Activated CD8-positive, alpha-beta memory T cell treated with anti-CD3 and anti-CD28 coated beads, Interleukin-2, amount 10 ng/mL, durations not matched to agents 7 days and 5 days (primary cell): ENCODE results near the gene PRSS1. TPM values are rescaled to one million over a fixed set of nuclear protein-coding genes. Genes with fewer than 3 reads are reported as not detected.
"Not testable (repeated sequence)": the region's sequence is repeated elsewhere in the genome, so short reads cannot be mapped to it uniquely, and the experiment has no call there.

Source experiments
- ATAC-seq: fragments of 150-1000 bp; cut with Tn5 transposase; one replicate; pipeline ENCODE4 v1.10.0; 2021; ENCODE audit warnings: moderate library complexity
- CTCF ChIA-PET: fragments of 350-600 bp; sonication (Branson Sonifier 250); formaldehyde crosslinking; loops from one replicate; lab custom pipeline; 2021; ENCODE audit warnings: antibody characterized with exemption; lab: Charles Lee
- DNase-seq: peaks from one replicate; pipeline ENCODE4 v3.0.0-alpha.2; 2020
- H3K27ac Mint-ChIP-seq: one replicate; pipeline ENCODE4 v1.8.0; 2021; ENCODE audit warnings: mild to moderate bottlenecking, mixed read lengths
- H3K27me3 Mint-ChIP-seq: one replicate; pipeline ENCODE4 v1.8.0; 2021; ENCODE audit warnings: mixed read lengths
- H3K36me3 Mint-ChIP-seq: one replicate; pipeline ENCODE4 v1.8.0; 2021; ENCODE audit warnings: mild to moderate bottlenecking, mixed read lengths
- H3K4me1 Mint-ChIP-seq: one replicate; pipeline ENCODE4 v1.8.0; 2021; ENCODE audit warnings: mixed read lengths
- H3K4me3 Mint-ChIP-seq: one replicate; pipeline ENCODE4 v1.8.0; 2021; ENCODE audit warnings: mild to moderate bottlenecking, moderate library complexity, mixed read lengths
- H3K9me3 Mint-ChIP-seq: one replicate; pipeline ENCODE4 v1.8.0; 2022; ENCODE audit warnings: low read depth, mixed read lengths
- total RNA-seq, 2 experiments: library from RNA; stranded (reverse); gene quantifications; one replicate each; pipeline ENCODE4 v1.2.3, GENCODE V29; 2021

The PRSS1 gene
- total RNA-seq, 2 experiments from 2014 or later: not detected

DNA sequence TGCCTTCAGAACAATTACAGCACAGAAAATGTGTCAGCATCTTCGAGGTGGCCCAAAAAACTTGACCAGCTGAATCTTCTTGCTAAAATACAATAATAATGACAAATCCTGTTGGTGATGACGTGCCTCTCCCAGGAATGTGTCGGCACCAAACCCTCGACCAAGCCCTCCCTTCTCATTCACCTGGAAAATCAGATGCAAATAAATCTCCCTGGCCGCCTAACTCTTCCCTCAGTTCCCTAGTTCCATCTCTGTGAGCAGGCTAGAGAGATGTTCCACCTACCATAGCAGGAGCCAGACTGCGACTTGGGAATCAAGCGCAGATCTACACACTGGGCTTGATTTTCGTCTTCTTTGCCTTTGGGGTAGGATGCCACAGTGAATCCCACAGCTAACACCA lies 4.1 kb downstream of the PRSS1 start:
- Mint-ChIP-seq H3K9me3 (no peaks in the 10 kb centered on the region), H3K27ac (no peak overlapping the region), H3K4me3 (no peak overlapping the region), H3K36me3 (no peaks in the 10 kb centered on the region), H3K4me1 (no peaks in the 10 kb centered on the region), H3K27me3 (no peaks in the 10 kb centered on the region)
- ATAC-seq: no peak
- CTCF ChIA-PET: no interaction called here
- no peak for DNase-seq

DNA sequence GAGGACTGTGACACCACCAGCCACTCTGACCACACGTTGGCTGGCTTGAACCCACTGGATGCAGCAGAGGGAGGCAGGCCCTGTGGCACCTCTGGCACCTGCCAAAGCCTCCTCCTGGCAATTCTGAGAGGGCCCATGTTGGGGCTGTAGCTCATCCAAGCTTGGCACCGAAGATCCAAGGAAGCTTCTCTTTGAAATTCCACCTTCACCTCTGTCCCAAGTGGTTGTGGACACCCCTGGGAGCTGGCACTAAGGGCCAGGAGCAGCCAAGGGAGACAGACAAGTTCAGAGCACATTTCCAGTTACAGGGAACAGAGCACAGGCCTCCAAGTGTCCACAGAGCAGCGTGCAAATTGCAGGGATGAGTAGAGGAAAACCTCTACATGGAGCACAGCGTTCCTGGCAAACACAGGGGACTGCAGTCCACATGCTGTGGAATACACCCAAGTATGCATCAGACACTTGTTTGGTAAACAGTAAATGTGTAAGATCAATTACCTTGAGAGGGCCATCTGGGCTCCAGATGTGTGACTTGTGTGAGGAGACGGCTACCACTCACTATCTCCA lies 4.7 kb downstream of the PRSS1 start:
- ATAC-seq, H3K9me3 Mint-ChIP-seq, CTCF ChIA-PET, H3K36me3 Mint-ChIP-seq, H3K27me3 Mint-ChIP-seq, DNase-seq, H3K4me1 Mint-ChIP-seq, H3K27ac Mint-ChIP-seq, H3K4me3 Mint-ChIP-seq: not testable (repeated sequence)

DNA sequence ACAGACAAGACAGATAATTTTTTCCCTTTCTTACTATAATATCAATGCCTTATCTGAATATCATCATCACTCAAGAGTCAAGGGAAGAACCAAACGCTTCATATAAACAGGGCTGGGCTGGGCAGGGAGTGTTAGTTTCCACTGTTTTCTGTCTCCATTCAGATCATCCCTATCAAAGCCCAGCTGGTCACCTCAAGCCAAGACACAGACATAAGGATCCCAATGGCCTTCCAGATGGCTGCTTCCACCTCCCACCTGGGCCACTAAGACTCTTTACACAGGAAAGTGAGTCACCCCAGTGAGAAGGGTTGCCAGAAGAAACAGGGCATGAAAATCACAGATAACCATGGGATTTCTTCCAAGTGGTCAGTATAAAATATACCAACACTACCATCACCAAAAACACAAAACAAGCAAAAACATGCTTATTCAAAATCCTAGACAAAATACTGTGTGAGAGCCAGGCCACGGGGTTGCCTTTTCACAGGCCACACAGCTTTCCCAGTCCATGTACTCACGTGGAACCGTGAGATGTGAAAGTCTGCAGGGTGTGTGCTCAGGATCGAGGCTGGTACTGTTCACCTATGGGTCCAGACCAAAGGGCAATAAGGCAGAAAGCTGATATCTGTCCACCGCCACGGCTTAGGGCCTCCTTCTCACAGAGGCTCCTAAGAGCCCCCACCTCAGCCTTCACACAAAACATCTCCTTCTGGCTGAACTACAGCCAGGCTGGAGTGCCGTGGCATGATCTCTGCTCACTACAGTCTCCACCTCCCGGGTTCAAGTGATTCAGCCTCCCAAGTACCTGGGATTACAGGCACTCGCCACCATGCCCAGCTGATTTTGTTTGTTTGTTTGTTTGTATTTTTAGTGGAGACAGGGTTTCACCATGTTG lies 5.7 kb downstream of the PRSS1 start:
- peaks cover 2% of the 10 kb centered on the region for H3K27me3 Mint-ChIP-seq
- no peak overlapping the region for H3K4me3 Mint-ChIP-seq
- ATAC-seq (no peak), DNase-seq (no peak)
- H3K4me1 Mint-ChIP-seq: no peaks in the 10 kb centered on the region
- H3K27ac Mint-ChIP-seq: no peak overlapping the region
- CTCF ChIA-PET: no interaction called here
- no peaks in the 10 kb centered on the region for H3K36me3 Mint-ChIP-seq
- no peaks in the 10 kb centered on the region for H3K9me3 Mint-ChIP-seq

DNA sequence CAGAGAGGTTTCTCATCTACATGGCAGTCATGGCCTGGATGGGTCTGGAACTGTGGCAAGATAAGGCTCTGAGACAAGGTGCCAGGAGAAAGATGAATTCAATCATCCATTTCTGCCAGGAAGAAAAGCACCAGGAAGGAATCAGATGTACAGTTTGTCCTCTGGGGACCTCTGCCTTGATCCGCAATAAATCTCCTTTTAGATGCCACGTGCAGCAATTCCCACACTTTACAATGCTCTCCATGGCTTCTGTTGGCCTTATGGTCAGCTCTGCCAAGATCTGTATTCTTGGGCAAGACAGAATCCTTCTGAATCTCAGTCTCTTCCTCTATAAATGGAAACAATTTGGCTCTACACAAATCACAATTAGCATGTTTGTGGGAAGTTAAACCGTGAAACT lies 9.0 kb downstream of the PRSS1 start:
- H3K36me3 Mint-ChIP-seq, DNase-seq, H3K27me3 Mint-ChIP-seq, H3K9me3 Mint-ChIP-seq, H3K4me3 Mint-ChIP-seq, H3K4me1 Mint-ChIP-seq, ATAC-seq, CTCF ChIA-PET, H3K27ac Mint-ChIP-seq: not testable (repeated sequence)

DNA sequence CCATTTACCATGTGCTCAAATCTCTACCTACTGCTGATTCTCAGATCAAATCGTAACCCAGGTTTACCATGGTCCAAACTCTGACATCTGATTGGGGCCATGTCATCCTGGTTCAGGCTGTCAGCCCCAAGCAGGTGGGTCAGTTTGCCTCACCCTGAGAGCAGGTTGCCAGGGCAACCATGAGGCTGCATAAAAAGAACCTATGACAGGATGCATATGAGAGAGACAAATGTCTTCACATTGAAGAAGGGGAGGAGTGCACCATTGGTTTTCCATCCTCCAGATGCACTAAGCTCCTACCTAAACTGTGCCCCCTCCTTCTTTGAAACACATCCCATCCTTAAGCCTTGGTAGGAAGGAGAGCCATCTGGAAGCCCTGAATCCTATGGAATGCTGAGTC lies 10.2 kb downstream of the PRSS1 start:
- H3K9me3 Mint-ChIP-seq: no peaks in the 10 kb centered on the region
- peaks cover 2% of the 10 kb centered on the region for H3K27me3 Mint-ChIP-seq
- CTCF ChIA-PET: no interaction called here
- DNase-seq (no peak), ATAC-seq (no peak)
- H3K4me3 Mint-ChIP-seq: no peak overlapping the region
- no peak overlapping the region for H3K27ac Mint-ChIP-seq
- H3K36me3 Mint-ChIP-seq: no peaks in the 10 kb centered on the region
- H3K4me1 Mint-ChIP-seq: no peaks in the 10 kb centered on the region

DNA sequence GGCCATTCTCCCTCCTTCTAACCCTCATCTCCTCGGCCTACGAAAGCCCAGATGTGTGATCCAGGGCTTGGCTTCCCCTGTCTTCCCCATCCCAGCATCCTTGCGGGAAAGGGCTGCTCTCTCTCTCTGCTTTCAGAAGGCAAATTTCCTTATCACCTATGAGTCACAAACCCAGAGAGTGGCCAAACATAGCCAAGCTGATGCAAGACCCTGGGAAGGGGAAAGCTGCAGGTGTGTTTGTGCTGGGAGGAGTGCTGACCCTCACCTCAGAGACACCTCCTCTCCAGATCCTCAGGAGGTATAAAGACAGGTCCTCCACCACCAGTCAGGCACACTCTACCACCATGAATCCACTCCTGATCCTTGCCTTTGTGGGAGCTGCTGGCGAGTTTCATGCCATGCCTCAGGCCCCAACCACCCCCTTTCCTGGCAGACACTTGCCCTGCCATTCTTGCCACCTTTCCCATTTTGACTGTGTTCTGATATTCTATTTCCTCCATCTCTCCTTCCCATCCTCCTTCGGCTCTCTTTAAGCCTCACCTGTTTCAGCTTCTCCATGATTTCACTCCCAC lies 10.9 kb downstream of the PRSS1 start:
- Mint-ChIP-seq H3K36me3 (no peaks in the 10 kb centered on the region), H3K4me1 (no peaks in the 10 kb centered on the region), H3K27me3 (peaks cover 2% of the 10 kb centered on the region), H3K27ac (no peak overlapping the region), H3K9me3 (no peaks in the 10 kb centered on the region), H3K4me3 (no peak overlapping the region)
- no peak for ATAC-seq
- no peak for DNase-seq
- CTCF ChIA-PET: no interaction called here

DNA sequence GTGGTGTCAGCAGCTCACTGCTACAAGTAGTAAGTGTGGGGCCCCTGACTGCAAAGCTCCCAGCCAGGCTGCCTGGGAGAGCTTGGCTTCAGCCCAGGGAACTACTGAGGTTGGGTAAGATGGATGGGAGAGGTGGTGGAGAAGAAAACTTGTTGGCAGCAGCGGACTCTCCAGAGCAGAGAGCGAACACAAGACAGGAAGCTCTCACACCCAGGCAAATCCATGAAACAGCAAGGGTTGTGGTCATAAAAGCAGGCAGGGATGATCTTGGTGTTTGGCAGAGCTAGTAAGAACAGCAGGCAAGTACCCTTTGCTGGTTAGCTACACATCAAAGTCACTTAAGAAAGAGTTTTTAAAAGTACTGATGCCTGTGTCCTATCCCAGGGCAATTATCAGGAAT lies 12.3 kb downstream of the PRSS1 start:
- H3K27me3 Mint-ChIP-seq, H3K27ac Mint-ChIP-seq, H3K9me3 Mint-ChIP-seq, ATAC-seq, H3K36me3 Mint-ChIP-seq, CTCF ChIA-PET, DNase-seq, H3K4me3 Mint-ChIP-seq, H3K4me1 Mint-ChIP-seq: not testable (repeated sequence)

DNA sequence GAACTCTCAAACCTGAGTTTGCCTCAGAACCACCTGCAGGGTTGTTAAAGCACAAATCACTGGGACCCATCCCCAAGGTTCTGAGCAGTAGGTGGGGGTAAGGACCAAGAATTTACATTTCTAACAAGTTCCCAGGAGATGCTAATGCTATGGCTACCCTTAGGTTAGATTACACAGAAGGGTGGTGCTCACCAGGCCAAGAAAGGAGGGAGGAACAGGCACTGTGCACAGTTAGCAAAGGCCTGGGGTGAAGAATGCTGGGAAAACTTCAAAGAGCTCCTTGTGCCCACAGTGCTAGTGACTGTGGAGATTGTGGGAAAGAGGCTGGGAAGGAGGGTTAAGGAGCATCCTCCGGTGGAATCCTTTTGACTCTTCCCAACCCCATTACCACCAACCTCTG lies 12.8 kb downstream of the PRSS1 start:
- DNase-seq (no peak), ATAC-seq (no peak)
- CTCF ChIA-PET: no interaction called here
- no peaks in the 10 kb centered on the region for H3K36me3 Mint-ChIP-seq
- no peak overlapping the region for H3K27ac Mint-ChIP-seq
- H3K9me3 Mint-ChIP-seq: no peaks in the 10 kb centered on the region
- H3K4me1 Mint-ChIP-seq: no peaks in the 10 kb centered on the region
- no peak overlapping the region for H3K4me3 Mint-ChIP-seq
- H3K27me3 Mint-ChIP-seq: peaks cover 2% of the 10 kb centered on the region

DNA sequence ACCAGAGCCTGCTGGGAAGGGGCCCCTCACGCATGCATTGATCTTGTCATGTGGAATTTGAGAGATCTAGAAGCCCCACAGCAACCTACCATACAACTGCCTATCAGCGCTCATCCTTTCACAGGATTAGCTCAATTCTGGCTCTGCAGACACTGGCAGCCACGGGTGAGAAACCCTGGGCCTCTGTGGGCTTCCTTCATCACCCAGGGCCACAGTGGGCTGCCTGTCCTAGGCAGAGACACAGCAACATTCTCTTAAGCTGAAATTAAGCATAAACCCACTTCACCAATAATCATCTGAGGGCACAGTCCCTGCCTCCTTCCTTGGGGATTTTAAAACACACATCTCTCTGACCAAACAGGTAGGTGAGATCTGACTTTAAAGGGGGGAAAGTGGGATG lies 18.2 kb downstream of the PRSS1 start:
- Mint-ChIP-seq H3K9me3 (no peaks in the 10 kb centered on the region), H3K4me1 (peaks cover 12% of the 10 kb centered on the region), H3K27me3 (no peaks in the 10 kb centered on the region), H3K4me3 (no peak overlapping the region), H3K36me3 (no peaks in the 10 kb centered on the region), H3K27ac (no peak overlapping the region)
- CTCF ChIA-PET: no interaction called here
- DNase-seq (no peak), ATAC-seq (no peak)

DNA sequence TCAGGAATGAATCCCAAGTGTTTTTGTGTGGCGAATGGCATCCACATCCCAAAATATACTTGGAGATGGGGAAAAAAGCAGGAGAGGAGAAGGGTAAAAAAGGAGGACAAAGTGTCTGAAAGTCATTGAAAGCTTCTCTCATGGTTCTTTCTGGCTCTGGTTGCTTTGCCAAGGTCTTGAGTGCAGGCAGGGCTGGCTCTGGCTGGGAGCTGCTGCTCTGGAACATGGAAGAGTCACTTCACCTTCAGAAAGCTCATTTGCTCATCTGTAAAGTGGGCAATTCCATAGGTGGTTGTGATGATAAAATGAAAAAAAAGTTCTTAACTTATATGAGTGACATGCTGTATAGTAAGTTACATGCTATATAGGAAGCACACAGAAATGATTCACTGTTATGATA lies 18.6 kb downstream of the PRSS1 start:
- CTCF ChIA-PET: no interaction called here

DNA sequence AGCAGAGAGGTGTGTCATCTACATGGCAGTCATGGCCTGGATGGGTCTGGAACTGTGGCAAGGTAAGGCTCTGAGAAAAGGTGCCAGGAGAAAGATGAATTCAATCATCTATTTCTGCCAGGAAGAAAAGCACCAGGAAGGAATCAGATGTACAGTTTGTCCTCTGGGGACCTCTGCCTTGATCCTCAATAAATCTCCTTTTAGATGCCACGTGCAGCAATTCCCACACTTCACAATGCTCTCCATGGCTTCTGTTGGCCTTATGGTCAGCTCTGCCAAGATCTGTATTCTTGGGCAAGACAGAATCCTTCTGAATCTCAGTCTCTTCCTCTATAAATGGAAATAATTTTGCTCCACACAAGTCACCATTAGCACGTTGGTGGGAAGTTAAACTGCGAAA lies 19.6 kb downstream of the PRSS1 start:
- H3K36me3 Mint-ChIP-seq, H3K9me3 Mint-ChIP-seq, H3K27ac Mint-ChIP-seq, CTCF ChIA-PET, H3K4me3 Mint-ChIP-seq, H3K27me3 Mint-ChIP-seq, ATAC-seq, DNase-seq: not testable (repeated sequence)
- peaks cover 12% of the 10 kb centered on the region for H3K4me1 Mint-ChIP-seq

More for the DNA sequence above, 18.6 kb downstream of the PRSS1 start:
- Mint-ChIP-seq H3K36me3 (no peaks in the 10 kb centered on the region), H3K9me3 (no peaks in the 10 kb centered on the region), H3K27me3 (no peaks in the 10 kb centered on the region), H3K4me3 (no peak overlapping the region), H3K27ac (no peak overlapping the region), H3K4me1 (peaks cover 12% of the 10 kb centered on the region)
- no peak for ATAC-seq
- DNase-seq: no peak

DNA sequence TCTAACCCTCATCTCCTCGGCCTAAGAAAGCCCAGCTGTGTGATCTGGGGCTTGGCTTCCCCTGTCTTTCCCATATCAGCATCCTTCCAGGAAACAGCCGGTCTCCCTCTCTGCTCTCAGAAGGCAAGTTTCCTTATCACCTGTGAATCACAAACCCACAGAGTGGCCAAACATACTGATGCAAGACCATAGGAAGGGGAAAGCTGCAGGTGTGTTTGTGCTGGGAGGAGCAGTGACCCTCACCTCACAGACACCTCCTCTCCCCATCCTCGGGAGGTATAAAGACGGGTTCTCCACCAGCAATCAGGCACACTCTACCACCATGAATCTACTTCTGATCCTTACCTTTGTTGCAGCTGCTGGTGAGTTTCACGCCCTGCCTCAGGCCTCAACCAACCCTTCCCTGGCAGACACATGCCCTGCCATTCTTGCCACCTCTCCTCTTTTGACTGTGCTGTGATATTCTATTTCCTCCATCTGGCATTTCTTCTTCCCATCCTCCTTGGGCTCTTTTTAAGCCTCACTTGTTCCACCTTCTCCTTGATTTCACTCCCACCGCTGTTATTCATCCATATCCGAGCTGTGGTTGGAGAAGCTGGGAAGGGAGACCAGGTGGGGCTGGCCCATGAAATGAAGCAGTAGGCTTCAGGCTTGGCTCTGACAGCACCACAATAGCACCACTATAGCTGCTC lies 21.5 kb downstream of the PRSS1 start, which contains the start of gene PRSS2:
PRSS2 (plus strand) TSS at position 310 of the 692 bp plus-strand sequence; CDS start at position 323, 13 bp downstream.
- ATAC-seq (no peak), DNase-seq (no peak)
- H3K27ac Mint-ChIP-seq: no peak within 1 kb of the TSS
- H3K4me1 Mint-ChIP-seq: peaks cover 12% of the 10 kb centered on the region
- H3K9me3 Mint-ChIP-seq: no peaks in the 10 kb centered on the region
- H3K4me3 Mint-ChIP-seq: no peak within 1 kb of the TSS
- no peaks in the 10 kb centered on the region for H3K27me3 Mint-ChIP-seq
- H3K36me3 Mint-ChIP-seq: no peaks in the 10 kb centered on the region
- CTCF ChIA-PET: interaction anchor here (1.7 kb wide), 1 partner anchor 12 kb away, joined by 4 read pairs; no protein-coding TSS in a partner anchor

DNA sequence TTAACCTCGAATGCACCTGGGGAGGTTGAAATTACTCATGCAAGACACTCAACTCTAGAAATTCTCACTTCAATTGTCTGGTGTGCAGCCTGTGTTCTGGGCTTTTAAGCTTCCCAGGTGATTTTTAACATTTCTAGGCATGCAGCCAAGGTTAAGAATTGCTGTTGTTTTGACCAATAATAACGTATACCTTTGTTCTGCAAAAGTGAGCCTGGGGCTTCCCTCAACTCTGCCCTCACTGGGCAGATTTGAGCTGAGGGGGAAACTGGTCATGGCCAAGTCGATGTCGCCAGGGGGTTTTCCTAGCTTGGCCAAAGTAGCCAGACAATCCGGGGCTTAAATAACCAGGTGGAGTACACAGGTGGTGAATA lies 22.1 kb downstream of the PRSS1 start:
- Mint-ChIP-seq H3K27ac (no peak overlapping the region), H3K9me3 (no peaks in the 10 kb centered on the region), H3K36me3 (no peaks in the 10 kb centered on the region), H3K4me1 (peaks cover 12% of the 10 kb centered on the region), H3K4me3 (no peak overlapping the region), H3K27me3 (no peaks in the 10 kb centered on the region)
- no peak for ATAC-seq
- DNase-seq: no peak
- CTCF ChIA-PET: interaction anchor here (1.7 kb wide), 1 partner anchor 12 kb away, joined by 4 read pairs; no protein-coding TSS in a partner anchor
